Left colon (tissue), 2 donors: ENCODE results near the gene KIAA0040. TPM values are rescaled to one million over a fixed set of nuclear protein-coding genes. Genes with fewer than 3 reads are reported as not detected.

Experiments used
- ATAC-seq: fragments of 200-7000 bp; cut with Tn5 transposase; one replicate; pipeline ENCODE4 v1.9.1; 2020; ENCODE audit warnings: mild to moderate bottlenecking, moderate library complexity
- DNase-seq, 2 donors: peaks; one replicate each; pipeline ENCODE4 v3.0.0-alpha.2; 2020
- intact Hi-C, 2 donors: fragments of 100-400 bp; cut with DNase I in 1 of 2; cut with micrococcal nuclease in 1 of 2; formaldehyde crosslinking; loops; one replicate each; pipeline versions ENCODE4 v1.11.2 to v1.14.0; 2022; cut with DNase I, micrococcal nuclease
- total RNA-seq, 2 donors: library from RNA; stranded (reverse); fragmentation: NEBNext Ultra II Directional; extraction: Animal tissue kit (Norgen Biotek cat#: 25700); gene quantifications; one replicate each; pipeline ENCODE4 v1.2.1, GENCODE V29; 2021
- donor health status: DM: no; HTN: no; CAD: no.
- donor health status: DM: yes; HTN: yes; CAD: no.

Gene KIAA0040
- total RNA-seq, 2 donors from 2014 or later = 14.8 to 14.9 TPM

DNA sequence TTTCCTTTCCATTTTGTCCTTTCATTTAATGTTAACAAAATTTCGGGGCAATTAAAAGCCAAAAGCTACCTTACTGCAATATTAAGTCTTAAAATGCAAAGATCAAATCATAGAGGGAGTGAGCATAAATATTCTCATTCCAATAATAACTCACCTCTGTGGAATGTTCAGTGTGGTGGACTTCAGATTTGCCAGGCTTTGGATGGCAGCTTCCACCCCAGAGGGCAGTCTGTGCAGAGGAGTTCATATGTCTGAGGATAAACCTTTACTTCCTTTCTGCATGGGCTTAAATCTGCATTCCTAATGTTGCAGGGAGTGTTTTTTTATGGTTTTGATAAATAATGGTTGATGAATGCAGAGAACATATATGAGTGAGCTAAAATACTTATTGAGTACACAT lies 16.3 kb downstream of the KIAA0040 start:
- ATAC-seq (no peak), DNase-seq (no peak)
- intact Hi-C loops = no loop called here

- DNase-seq = no peak
Measured at GRCh38 chr1:175174309-175175102, 18.1 kb downstream of the KIAA0040 start.

DNA sequence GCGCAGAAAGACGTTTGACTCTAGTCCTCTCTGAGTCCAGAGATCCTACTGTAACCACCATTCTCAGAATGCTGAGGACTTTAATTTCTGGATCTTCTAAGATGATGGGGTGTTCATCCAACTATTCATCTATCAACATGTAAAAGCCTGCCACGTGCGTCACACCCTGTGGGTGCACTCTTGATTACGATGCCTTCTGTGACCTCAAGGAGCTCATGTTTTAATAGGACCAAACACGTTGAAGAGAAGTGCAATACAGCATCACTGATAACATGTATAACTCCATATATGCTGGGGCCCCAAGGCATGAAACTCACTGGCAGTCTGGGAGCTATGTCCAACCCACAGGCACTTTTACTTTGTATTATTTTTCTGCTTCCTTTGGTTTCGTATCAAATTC lies 19.0 kb downstream of the KIAA0040 start:
- DNase-seq (no peak), ATAC-seq (no peak)
- intact Hi-C loops = no loop called here

More at GRCh38 chr1:175174309-175175102, 18.1 kb downstream of the KIAA0040 start:
- ATAC-seq = no peak
- intact Hi-C loops = no loop called here

GRCh38 chr1:175172503-175172902 lies 20.1 kb downstream of the KIAA0040 start:
- no peak for DNase-seq
- intact Hi-C loops = no loop called here
- no peak for ATAC-seq

GRCh38 chr1:175171036-175171913 lies 21.3 kb downstream of the KIAA0040 start:
- DNase-seq = no peak

GRCh38 chr1:175169286-175170018 lies 23.1 kb downstream of the KIAA0040 start:
- DNase-seq = no peak
- intact Hi-C loops = no loop called here
- peak; percentile 96 for ATAC-seq

More at GRCh38 chr1:175171036-175171913, 21.3 kb downstream of the KIAA0040 start:
- no peak for ATAC-seq
- intact Hi-C loops = no loop called here

DNA sequence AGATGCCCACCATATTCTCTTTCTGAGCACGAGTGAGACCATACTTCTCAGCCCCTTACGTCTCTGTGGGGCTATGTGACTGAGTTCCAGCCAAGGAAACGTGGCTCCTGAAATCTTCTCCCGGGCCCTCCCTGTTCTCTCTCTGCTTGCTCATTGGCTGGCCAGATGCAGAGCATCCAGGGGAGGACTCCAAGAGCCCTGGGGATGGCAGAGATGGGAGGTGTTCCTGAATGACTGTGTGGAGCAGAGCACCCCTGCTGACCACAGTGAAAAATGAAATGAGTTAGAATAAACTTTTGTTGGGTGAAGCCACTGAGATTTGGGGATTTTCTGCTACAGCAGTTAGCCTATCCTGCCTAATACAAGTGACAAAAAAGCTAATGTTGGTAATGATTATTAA lies 23.8 kb downstream of the KIAA0040 start:
- intact Hi-C loops = no loop called here
- DNase-seq (no peak), ATAC-seq (no peak)

GRCh38 chr1:175167861-175168260 lies 24.7 kb downstream of the KIAA0040 start:
- DNase-seq (no peak), ATAC-seq (no peak)
- intact Hi-C loops = no loop called here

DNA sequence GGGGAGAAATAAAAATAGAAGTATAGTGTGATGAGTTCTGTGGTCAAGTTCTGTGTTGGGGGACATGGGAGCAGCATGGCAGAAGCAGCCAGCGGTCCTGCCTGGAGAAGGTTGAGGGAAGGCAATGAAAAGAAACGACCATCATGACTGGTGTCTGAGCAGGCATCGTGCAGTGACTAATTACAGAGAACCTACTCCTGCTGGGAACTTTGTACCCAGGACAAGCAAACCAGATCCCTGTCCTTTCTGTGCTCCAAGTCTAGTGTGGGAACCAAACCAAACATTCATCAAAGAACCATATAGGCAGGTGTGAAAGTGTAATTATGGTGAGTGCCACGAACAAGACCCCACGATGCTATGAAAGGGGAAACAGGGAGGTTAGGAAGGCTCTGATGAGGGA lies 25.8 kb downstream of the KIAA0040 start:
- no peak for DNase-seq
- intact Hi-C loops = no loop called here
- ATAC-seq = no peak

DNA sequence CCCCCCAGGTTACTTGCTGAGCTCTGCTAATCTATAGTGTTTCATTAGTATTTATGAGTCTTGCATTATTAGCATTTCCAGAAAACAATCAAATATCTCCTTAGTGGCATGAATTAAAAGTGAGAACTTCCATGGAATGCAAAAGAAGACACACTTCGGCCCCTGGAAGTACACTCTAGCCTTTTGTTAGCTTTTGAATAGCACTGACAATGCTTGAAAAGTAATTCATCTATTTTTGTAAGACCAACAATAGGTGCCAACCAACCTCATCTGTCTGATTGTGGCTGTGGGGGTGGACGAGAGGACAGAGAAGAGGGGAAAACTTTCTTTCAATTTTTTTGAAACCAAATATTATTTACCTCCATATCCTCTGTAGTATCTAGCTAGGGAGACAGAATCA lies 27.8 kb downstream of the KIAA0040 start:
- intact Hi-C loops = no loop called here
- ATAC-seq = no peak

DNA sequence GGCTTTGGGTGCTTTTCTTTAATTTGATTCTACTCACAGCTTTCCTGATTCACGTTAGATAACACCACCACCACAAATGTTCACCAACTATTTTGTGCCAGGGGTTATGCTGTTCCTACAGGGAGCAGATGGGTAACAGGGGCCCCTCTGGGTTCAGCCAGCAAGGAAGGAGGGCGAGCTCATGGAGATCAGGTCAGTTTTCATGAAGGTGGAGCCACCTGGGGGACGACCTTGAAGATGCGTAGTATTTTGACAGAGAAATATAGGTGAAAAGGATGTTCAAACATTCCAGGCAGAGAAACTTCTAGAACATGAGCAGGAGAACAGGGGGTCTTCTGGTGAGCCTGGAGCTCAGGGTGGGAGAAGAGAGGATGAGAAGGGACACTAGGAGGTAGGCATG lies 28.9 kb downstream of the KIAA0040 start:
- no peak for DNase-seq
- intact Hi-C loops = no loop called here
- no peak for ATAC-seq

More for the DNA sequence above, 27.8 kb downstream of the KIAA0040 start:
- no peak for DNase-seq

- ATAC-seq (no peak), DNase-seq (no peak)
- intact Hi-C loops = no loop called here
Measured at GRCh38 chr1:175162955-175163354, 29.6 kb downstream of the KIAA0040 start.

DNA sequence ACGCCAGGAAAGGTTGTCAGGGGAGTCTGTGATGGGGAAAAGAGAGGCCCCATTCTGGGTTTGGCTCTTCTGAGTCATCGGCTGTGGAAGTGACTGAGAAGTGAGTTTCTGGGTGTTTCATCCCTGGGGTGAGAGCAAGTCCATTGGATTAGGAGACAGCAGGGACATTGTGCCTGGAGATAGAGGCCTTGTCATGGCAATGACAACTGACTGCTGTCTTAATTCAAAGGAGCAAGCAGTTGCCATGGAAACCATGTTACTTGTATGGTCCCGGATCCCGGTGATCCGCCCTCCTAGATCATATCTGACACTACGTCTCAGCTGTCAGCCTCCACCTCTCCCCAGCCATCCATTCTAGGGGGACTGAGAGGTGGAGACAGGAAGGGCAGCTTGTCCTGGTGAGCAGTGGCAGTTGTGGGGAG lies 34.4 kb downstream of the KIAA0040 start:
- DNase-seq (no peak), ATAC-seq (no peak)
- intact Hi-C loops = no loop called here

- intact Hi-C loops = no loop called here
- DNase-seq (no peak), ATAC-seq (no peak)
Measured at GRCh38 chr1:175157200-175157599, 35.4 kb downstream of the KIAA0040 start.

DNA sequence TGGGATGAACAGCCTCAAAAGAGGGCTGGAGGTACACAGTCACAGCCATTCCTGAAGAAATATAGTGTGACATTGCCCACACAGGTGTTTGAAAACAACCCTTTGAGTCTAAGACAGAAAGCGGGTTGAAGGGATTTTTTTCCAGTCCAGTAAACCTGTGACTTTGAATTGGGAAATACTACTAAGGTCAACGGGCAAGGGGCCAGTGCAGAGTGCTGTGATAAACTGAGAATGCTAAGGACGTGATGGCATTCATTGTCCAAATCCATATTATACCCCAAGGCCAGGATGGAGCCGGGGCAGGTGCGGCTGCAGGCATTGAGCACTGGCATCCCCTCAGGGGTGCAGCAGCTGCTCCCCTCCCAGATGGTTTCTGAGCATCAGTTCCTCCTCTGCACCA lies 36.6 kb downstream of the KIAA0040 start:
- ATAC-seq = no peak

GRCh38 chr1:175155473-175155856 lies 37.1 kb downstream of the KIAA0040 start:
- no peak for DNase-seq
- intact Hi-C loops = no loop called here
- ATAC-seq = no peak

More for the DNA sequence above, 36.6 kb downstream of the KIAA0040 start:
- no peak for DNase-seq
- intact Hi-C loops = no loop called here

DNA sequence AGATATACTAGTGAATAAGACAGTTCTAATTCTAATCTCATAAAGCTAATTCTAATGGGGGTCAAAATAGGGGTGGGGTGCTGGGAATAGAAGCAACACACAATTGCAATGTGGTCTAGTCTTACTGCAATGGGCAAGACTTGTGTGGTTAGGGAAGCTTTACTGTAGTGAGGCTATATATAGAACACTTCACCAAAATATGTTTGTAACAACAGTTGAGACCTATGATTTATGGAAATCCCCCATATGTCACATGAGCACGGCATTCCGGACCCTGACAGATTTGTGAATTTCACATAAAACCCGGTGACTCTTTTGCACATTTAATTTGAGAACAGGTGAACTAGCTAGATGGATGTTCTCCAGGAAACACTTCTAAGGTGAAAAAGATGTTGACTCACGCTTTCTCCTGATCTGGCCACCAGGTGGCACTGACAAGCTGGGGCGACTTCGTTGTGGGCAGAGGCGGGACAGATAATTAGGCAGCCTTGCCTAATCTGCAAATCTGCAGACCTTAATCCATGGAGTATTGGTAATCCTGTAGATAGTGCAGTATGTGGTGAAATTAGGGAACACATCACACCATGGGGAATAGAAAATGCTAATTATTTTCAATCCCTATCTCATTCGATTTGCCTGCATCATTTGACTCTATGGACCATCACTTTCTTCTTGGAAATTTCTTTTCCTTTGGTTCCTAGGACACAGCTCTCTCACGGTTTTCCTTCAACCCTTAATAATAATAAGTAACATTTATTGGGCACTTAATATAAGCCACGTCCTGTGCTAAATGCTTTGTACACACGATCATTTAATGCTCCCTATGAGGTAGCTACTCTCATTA lies 37.7 kb downstream of the KIAA0040 start:
- ATAC-seq (peak; percentile 75), DNase-seq (peak; percentile 51 to 83)
- intact Hi-C loops = loop anchor here in 1 of 2 donors (5.0 kb wide), 1 partner anchor 167 kb away; no protein-coding TSS in a partner anchor

DNA sequence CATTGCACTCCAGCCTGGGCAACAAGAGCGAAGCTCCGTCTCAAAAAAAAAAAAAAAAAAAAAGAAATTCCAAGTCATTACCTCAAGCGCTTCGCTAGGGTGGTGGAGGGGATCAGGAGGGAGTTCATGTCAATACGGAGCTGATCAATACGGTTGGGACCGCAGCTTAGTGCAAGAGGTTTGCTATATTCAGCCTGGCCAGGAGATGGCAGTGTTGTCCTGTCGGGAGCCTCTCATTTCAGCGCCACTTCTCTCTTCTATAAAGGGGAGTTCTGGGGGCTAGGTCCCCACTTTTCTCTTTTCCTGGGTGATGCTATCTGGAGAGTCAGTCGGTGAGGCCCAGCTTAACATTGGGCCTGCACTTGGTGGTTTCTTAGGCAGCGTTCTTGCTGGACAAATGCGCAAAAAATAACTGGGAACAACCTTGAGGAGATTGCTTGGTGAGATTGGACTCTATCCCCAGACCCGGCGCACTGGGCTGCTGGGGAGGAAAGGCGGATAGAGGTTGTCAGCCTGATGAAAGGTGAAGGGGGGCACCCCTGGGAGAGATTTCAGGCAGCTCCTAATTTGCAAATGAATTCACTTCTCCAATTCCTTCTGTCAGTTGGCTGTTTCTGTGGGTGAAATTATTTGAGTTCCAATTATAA lies 40.4 kb downstream of the KIAA0040 start:
- DNase-seq = peak in 1 of 2 donors; percentile 68
- intact Hi-C loops = loop anchor here (2.0 to 5.0 kb wide), 2 partner anchors 167 to 170 kb away; no protein-coding TSS in a partner anchor
- peak; percentile 76 for ATAC-seq
